ENCODE results near the gene NPR3.

DNA sequence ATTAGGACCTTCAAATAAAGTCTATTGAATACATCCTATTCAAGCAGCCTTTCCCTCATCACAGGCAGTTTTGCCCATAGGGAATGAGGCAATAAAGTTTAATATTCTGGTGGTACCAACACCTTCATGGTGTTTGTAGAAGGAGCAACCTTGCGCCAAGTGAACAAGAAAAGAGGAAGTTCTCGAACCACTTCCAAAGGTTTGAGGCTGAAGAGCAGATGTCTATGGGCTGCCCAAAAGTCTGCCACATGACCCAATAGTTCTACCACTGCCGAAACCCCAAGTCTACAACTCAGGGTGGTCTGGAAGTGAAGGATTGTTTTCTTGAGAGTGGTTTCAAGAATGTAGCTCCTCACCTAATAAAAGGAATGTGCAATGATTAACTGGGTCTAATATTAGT lies 123.1 kb downstream of the NPR3 start:
- TF ChIP-seq POLR2A (IDR thresholded peaks at IDR 0.05; ENCODE audit: low read depth), result no peak
- TF ChIP-seq, protein P1, sequence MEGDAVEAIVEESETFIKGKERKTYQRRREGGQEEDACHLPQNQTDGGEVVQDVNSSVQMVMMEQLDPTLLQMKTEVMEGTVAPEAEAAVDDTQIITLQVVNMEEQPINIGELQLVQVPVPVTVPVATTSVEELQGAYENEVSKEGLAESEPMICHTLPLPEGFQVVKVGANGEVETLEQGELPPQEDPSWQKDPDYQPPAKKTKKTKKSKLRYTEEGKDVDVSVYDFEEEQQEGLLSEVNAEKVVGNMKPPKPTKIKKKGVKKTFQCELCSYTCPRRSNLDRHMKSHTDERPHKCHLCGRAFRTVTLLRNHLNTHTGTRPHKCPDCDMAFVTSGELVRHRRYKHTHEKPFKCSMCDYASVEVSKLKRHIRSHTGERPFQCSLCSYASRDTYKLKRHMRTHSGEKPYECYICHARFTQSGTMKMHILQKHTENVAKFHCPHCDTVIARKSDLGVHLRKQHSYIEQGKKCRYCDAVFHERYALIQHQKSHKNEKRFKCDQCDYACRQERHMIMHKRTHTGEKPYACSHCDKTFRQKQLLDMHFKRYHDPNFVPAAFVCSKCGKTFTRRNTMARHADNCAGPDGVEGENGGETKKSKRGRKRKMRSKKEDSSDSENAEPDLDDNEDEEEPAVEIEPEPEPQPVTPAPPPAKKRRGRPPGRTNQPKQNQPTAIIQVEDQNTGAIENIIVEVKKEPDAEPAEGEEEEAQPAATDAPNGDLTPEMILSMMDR (IDR thresholded peaks at IDR 0.05), result no peak
- no peak for TF ChIP-seq POLR2AphosphoS5 (IDR thresholded peaks at IDR 0.05)

Data from esophagus muscularis mucosa (tissue), 3 donors.